H1 (cell line): ENCODE results near the gene ZSWIM9. TPM values are rescaled to one million over a fixed set of nuclear protein-coding genes. Genes with fewer than 3 reads are reported as not detected.

Source experiments
- CHD1 ChIP-seq: IDR thresholded peaks from 2 replicates; pipeline ENCODE4 v1.6.1; 2012; ENCODE audit warnings: low read depth, low read length, improper control_type of control experiment
- CREB1 ChIP-seq: IDR thresholded peaks from 2 replicates; pipeline ENCODE4 v1.6.1; 2012; ENCODE audit warnings: inconsistent platforms
- EP300 ChIP-seq, 2 experiments: IDR thresholded peaks; 1 replicate in 1 of 2; 2 replicates in 1 of 2; pipeline ENCODE4 v1.6.1; 2011 to 2012; ENCODE audit warnings: low read depth in 2 of 2, low read length in 2 of 2, mild to moderate bottlenecking in 2 of 2, borderline replicate concordance in 1 of 2, inconsistent platforms in 1 of 2, moderate library complexity in 1 of 2
- EZH2 ChIP-seq: fragments of 200-600 bp; sonication (generic); IDR thresholded peaks from 2 replicates; pipeline ENCODE4 v1.7.1; 2012; ENCODE audit warnings: low read depth, mild to moderate bottlenecking, moderate library complexity, low read length, inconsistent platforms; ENCODE audit not compliant: severe bottlenecking
- JUN ChIP-seq: IDR thresholded peaks from 2 replicates; pipeline ENCODE4 v1.6.1; 2011; ENCODE audit warnings: low read depth, mild to moderate bottlenecking, improper control_type of control experiment, low read length
- KDM5A ChIP-seq: fragments of 200-600 bp; IDR thresholded peaks from 2 replicates; pipeline ENCODE4 v1.7.1; 2012; ENCODE audit warnings: mild to moderate bottlenecking, low read length, inconsistent platforms, mixed read lengths
- NANOG ChIP-seq: IDR thresholded peaks from 2 replicates; pipeline ENCODE4 v1.6.1; 2011; ENCODE audit warnings: low read length, low read depth, mild to moderate bottlenecking, inconsistent platforms; ENCODE audit not compliant: insufficient read depth, poor library complexity, severe bottlenecking
- NRF1 ChIP-seq: IDR thresholded peaks from 2 replicates; pipeline ENCODE4 v1.6.1; 2011; ENCODE audit warnings: mild to moderate bottlenecking, low read depth, low read length, improper control_type of control experiment
- PHF8 ChIP-seq: fragments of 200-600 bp; sonication (generic); conservative IDR thresholded peaks from 2 replicates; pipeline ENCODE4 v1.7.1; 2012; ENCODE audit warnings: low read depth, mild to moderate bottlenecking, inconsistent platforms, low read length, moderate library complexity
- RXRA ChIP-seq: IDR thresholded peaks from 2 replicates; pipeline ENCODE4 v1.6.1; 2011; ENCODE audit warnings: low read depth, mild to moderate bottlenecking, low read length, moderate library complexity; ENCODE audit not compliant: insufficient read depth
- SRF ChIP-seq: IDR thresholded peaks from 2 replicates; pipeline ENCODE4 v1.6.1; 2011; ENCODE audit warnings: mild to moderate bottlenecking, low read depth, low read length, moderate library complexity
- TCF12 ChIP-seq: IDR thresholded peaks from 2 replicates; pipeline ENCODE4 v1.6.1; 2011; ENCODE audit warnings: low read depth, mild to moderate bottlenecking, low read length
- YY1 ChIP-seq: IDR thresholded peaks from 2 replicates; pipeline ENCODE4 v1.6.1; 2011; ENCODE audit warnings: low read depth, mild to moderate bottlenecking, low read length
- polyA plus RNA-seq, 7 experiments: library from polyadenylated mRNA; depleted of rRNA in 3 of 7; stranded (reverse) in 5 of 7; unstranded in 2 of 7; fragments of >200 nt in 5 of 7; fragments of 200-250 nt in 2 of 7; gene quantifications; 1 replicate in 5 of 7; 2 replicates in 1 of 7; 4 replicates in 1 of 7; pipeline versions ENCODE4 v1.2.1 to v1.2.3, GENCODE V29; 2011 to 2013; ENCODE audit warnings: missing spikeins in 2 of 7, mixed read lengths in 2 of 7
- total RNA-seq: library from RNA; stranded (reverse); fragmentation: NEBNext Ultra II Directional; extraction: Animal tissue kit (Norgen Biotek cat#: 25700); gene quantifications from 2 replicates; pipeline ENCODE4 v1.2.1, GENCODE V29; 2021

The ZSWIM9 gene
- total and polyA plus RNA-seq, 2 of the 8 experiments (the other 6 are each of a cell fraction or from before 2014, with no cell fraction given), result 1.5 to 10.4 TPM

- TF ChIP-seq EP300 (IDR thresholded peaks at IDR 0.05; ENCODE audit: borderline replicate concordance in 1 of 2, low read depth in 2 of 2, low read length in 2 of 2) (no peak), SRF (no peak), CREB1 (no peak), PHF8 (no peak), NRF1 (no peak), JUN (no peak), YY1 (peak; percentile 85), EZH2 (no peak), NANOG (no peak), RXRA (no peak), CHD1 (no peak), TCF12 (no peak), KDM5A (no peak)
- TF ChIP-seq, all 59 proteins: peak for 5
Observed at GRCh38 chr19:48203222-48203793, 32.8 kb downstream of the ZSWIM9 start (continued).
